Thoracic aorta (tissue), 2 donors: Measurements from ENCODE around the gene PARD3. TPM values are rescaled to one million over a fixed set of nuclear protein-coding genes. Genes with fewer than 3 reads are reported as not detected.

ENCODE experiments used
- ATAC-seq: fragments of 150-250 bp; one replicate; pipeline ENCODE4 v1.8.0; 2017; ENCODE audit warnings: low read depth; ENCODE audit not compliant: insufficient number of reproducible peaks, low FRiP score
- DNase-seq: peaks from one replicate; pipeline ENCODE4 v3.0.0-alpha.2; 2020; ENCODE audit warnings: low spot score
- H3K27ac ChIP-seq, 2 donors: fragments of 200-600 bp; sonication (generic); 1 replicate in 1 of 2; 2 replicates in 1 of 2; pipeline ENCODE4 v1.5.1; 2016; ENCODE audit warnings: mild to moderate bottlenecking in 2 of 2, moderate library complexity in 2 of 2
- H3K27me3 ChIP-seq: fragments of 200-600 bp; sonication (generic); replicated peaks from 2 replicates; pipeline ENCODE4 v1.6.0; 2016; ENCODE audit warnings: mild to moderate bottlenecking; ENCODE audit not compliant: insufficient read depth
- H3K36me3 ChIP-seq: fragments of 200-600 bp; sonication (generic); one replicate; pipeline ENCODE4 v1.5.1; 2016
- H3K4me1 ChIP-seq, 2 donors: fragments of 200-600 bp; sonication (generic); 1 replicate in 1 of 2; 2 replicates in 1 of 2; pipeline versions ENCODE4 v1.5.1 to v1.6.0; 2016; ENCODE audit warnings: low read depth in 2 of 2, mild to moderate bottlenecking in 1 of 2; ENCODE audit not compliant: control insufficient read depth in 1 of 2
- H3K4me3 ChIP-seq: fragments of 200-600 bp; sonication (generic); 2 replicates; pipeline ENCODE4 v1.5.1; 2016; ENCODE audit warnings: mild to moderate bottlenecking
- H3K9me3 ChIP-seq: fragments of 200-600 bp; sonication (generic); 2 replicates; pipeline ENCODE4 v1.5.1; 2016
- total RNA-seq, 2 donors: library from RNA; depleted of rRNA; stranded (reverse); fragments of >200 nt; gene quantifications; one replicate each; pipeline versions ENCODE4 v1.1.0 to v1.2.3, GENCODE V29; 2016
- TF ChIP-seq, protein P1 (sequence below): fragments of 200-600 bp; sonication (generic); IDR thresholded peaks from one replicate; pipeline ENCODE4 v1.5.1; 2019; ENCODE audit warnings: antibody characterized with exemption

PARD3 gene
- total RNA-seq, 2 donors from 2014 or later: 16.7 to 34.5 TPM

DNA sequence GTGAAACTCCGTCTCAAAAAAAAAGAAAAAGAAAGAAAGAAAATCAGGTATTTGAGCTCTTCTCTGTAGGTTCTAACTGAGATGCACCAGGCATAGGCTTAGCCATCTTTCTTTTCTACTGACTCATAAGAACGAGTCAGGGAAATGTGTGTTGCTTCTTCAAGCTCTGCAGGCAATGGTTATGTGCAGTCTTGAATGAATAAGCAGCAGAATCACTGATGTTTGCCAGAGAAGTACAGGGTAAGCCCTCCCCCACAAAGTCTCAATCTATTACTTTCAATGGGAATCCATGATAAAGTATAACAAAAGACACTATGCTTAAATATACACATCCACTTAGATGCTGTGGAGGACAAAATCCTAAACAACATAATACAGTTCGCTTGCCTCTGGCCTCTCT lies 239.2 kb downstream of the PARD3 start:
- no peak for ATAC-seq
- Histone ChIP-seq H3K4me1 (peaks cover 0 to 5% of the 10 kb centered on the region in 2 donors), H3K27ac (no peak overlapping the region), H3K36me3 (no peaks in the 10 kb centered on the region), H3K27me3 (no peaks in the 10 kb centered on the region), H3K4me3 (no peak overlapping the region), H3K9me3 (no peaks in the 10 kb centered on the region)
- no peak for DNase-seq
- TF ChIP-seq, protein P1, sequence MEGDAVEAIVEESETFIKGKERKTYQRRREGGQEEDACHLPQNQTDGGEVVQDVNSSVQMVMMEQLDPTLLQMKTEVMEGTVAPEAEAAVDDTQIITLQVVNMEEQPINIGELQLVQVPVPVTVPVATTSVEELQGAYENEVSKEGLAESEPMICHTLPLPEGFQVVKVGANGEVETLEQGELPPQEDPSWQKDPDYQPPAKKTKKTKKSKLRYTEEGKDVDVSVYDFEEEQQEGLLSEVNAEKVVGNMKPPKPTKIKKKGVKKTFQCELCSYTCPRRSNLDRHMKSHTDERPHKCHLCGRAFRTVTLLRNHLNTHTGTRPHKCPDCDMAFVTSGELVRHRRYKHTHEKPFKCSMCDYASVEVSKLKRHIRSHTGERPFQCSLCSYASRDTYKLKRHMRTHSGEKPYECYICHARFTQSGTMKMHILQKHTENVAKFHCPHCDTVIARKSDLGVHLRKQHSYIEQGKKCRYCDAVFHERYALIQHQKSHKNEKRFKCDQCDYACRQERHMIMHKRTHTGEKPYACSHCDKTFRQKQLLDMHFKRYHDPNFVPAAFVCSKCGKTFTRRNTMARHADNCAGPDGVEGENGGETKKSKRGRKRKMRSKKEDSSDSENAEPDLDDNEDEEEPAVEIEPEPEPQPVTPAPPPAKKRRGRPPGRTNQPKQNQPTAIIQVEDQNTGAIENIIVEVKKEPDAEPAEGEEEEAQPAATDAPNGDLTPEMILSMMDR: no peak

DNA sequence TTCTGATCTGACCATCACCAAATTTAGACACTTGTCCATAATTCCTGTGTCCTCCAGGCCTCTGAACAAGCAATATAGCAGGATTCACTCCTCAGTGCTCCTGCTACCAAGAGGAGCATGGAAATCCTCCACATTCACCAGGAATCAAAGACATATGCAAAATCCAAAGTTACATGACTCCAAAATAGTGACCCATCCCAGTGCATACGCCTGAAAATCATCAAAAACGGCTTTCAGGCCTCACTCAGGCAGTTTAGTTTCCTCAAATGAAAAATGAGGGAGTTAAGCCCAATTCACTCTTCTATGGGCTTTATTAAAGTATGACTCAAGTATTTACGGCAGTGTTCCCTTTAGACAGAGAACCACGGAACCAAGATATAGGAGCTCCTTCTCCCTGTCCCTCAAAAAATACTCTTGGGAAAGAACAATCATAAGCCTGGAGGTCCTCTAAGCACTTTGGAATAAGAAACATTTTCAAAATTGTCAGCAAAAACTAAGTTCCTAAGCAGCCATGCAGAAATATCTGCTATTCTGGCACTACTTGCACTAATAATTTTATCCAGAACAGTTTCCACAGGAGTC lies 240.7 kb downstream of the PARD3 start:
- TF ChIP-seq, protein P1: no peak
- DNase-seq (no peak), ATAC-seq (no peak)
- H3K9me3 ChIP-seq: no peaks in the 10 kb centered on the region
- H3K4me3 ChIP-seq: no peak overlapping the region
- no peaks in the 10 kb centered on the region for H3K27me3 ChIP-seq
- H3K36me3 ChIP-seq: no peaks in the 10 kb centered on the region
- peaks cover 0 to 5% of the 10 kb centered on the region in 2 donors for H3K4me1 ChIP-seq
- H3K27ac ChIP-seq: no peak overlapping the region

DNA sequence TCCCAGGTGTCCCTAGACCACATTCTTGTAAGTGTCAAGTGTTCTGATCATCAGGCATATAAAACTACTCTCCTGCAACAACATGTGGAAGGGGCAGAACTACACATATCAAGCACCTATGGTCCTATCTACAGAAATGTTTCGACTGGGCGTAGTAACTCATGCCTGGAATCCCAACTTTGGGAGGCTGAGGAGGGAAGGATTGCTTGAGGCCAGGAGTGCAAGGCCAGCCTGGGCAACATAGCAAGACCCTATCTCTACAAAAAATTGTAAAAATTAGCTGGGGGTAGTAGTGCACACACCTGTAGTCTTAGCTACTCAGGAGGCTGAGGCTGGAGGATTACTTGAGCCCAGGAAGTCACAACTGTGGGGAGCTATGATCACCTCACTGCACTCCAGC lies 244.2 kb downstream of the PARD3 start:
- TF ChIP-seq, protein P1: no peak

DNA sequence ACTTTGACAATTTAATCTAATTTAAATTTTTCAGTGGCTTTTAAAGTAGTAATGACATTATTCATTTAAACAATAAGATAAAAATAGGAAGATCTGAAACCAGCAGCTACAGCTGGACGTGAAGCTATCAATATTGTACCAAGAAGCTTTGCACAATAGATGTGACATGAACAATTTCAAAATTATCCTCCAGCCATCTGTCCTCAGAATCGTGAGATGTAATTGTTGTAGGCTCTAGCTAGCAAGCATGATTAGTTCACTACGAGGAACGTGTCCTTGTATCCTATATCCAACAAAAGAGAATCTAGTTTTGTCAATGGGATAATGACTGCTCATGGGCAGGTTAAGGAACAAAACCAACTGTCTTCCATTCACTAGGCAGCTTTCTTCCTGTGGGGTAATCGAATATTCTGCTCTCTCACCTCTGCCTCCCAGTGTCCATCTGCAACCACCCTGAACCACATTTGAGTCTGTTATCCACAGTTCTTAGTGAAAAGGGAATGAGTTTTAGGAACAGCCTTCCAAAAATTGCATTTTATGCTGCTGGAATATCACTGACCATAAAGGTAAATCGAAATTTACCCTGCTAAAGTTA lies 247.3 kb downstream of the PARD3 start:
- ATAC-seq (no peak), DNase-seq (no peak)
- H3K36me3 ChIP-seq: no peaks in the 10 kb centered on the region
- TF ChIP-seq, protein P1: no peak
- no peak overlapping the region for H3K4me3 ChIP-seq
- no peaks in the 10 kb centered on the region for H3K27me3 ChIP-seq
- no peaks in the 10 kb centered on the region for H3K9me3 ChIP-seq
- no peak overlapping the region for H3K27ac ChIP-seq
- H3K4me1 ChIP-seq: peaks cover 0 to 13% of the 10 kb centered on the region in 2 donors

More for the DNA sequence above, 244.2 kb downstream of the PARD3 start:
- H3K4me3 ChIP-seq: no peak overlapping the region
- H3K27ac ChIP-seq: no peak overlapping the region
- H3K36me3 ChIP-seq: no peaks in the 10 kb centered on the region
- no peaks in the 10 kb centered on the region for H3K27me3 ChIP-seq
- ATAC-seq: no peak
- no peak for DNase-seq
- H3K4me1 ChIP-seq: peaks cover 5 to 9% of the 10 kb centered on the region in 2 donors
- no peaks in the 10 kb centered on the region for H3K9me3 ChIP-seq

DNA sequence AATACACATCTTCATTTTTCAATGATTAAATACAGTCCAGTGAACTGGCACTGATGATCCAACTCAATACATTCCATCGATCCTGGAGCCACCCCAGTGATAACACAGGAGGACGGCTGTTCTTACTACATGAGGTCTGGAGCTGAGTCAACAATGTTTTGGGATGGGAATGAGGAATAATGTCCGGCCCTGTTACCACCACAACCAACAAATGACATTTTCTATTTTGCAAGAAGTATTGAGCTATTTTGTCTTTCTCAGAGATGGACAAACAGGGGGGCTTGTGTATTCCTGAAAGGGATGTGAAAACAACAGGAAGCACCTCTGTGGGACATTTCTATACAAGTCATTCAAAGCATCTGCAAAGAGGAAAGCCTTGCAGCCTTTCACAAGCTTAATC lies 249.2 kb downstream of the PARD3 start:
- DNase-seq: no peak
- no peak for ATAC-seq

More for the DNA sequence above, 249.2 kb downstream of the PARD3 start:
- no peaks in the 10 kb centered on the region for H3K9me3 ChIP-seq
- no peaks in the 10 kb centered on the region for H3K36me3 ChIP-seq
- no peaks in the 10 kb centered on the region for H3K27me3 ChIP-seq
- H3K27ac ChIP-seq: no peak overlapping the region
- peaks cover 0 to 13% of the 10 kb centered on the region in 2 donors for H3K4me1 ChIP-seq
- TF ChIP-seq, protein P1: no peak
- no peak overlapping the region for H3K4me3 ChIP-seq
